MCF 10A (cell line): Measurements from ENCODE around the gene TDRD10. TPM values are rescaled to one million over a fixed set of nuclear protein-coding genes. Genes with fewer than 3 reads are reported as not detected.
"Not testable (repeated sequence)": the region's sequence is repeated elsewhere in the genome, so short reads cannot be mapped to it uniquely, and the experiment has no call there.

Experiments
- BruUV-seq: library from RNA; stranded (reverse); fragments of 400-500 nt; replicated peaks from 2 replicates; lab custom pipeline; 2021; lab: Mats Ljungman, UMichigan
- CTCF ChIA-PET: fragments of 300-600 bp; sonication (Branson Sonifier 250); formaldehyde crosslinking; extraction: SDS; loops from one replicate; lab custom pipeline; 2021; ENCODE audit warnings: antibody characterized with exemption, inconsistent platforms; lab: Yijun Ruan, JAX
- POLR2A ChIA-PET: fragments of 300-600, 350-650 bp; sonication (Branson Sonifier 250); formaldehyde crosslinking; extraction: SDS; loops from one replicate; lab custom pipeline; 2020; ENCODE audit warnings: antibody characterized with exemption, inconsistent platforms; lab: Yijun Ruan, JAX
- DNase-seq: peaks from one replicate; pipeline ENCODE4 v3.0.0-alpha.2; 2018; ENCODE audit not compliant: unreplicated experiment
- H3K27ac Mint-ChIP-seq: one replicate; pipeline ENCODE4 v1.8.0; 2022; ENCODE audit warnings: mild to moderate bottlenecking, low read depth, mixed read lengths; ENCODE audit not compliant: unreplicated experiment
- H3K27me3 Mint-ChIP-seq: one replicate; pipeline ENCODE4 v1.8.0; 2022; ENCODE audit warnings: mixed read lengths; ENCODE audit not compliant: insufficient read depth, unreplicated experiment
- H3K36me3 Mint-ChIP-seq: one replicate; pipeline ENCODE4 v1.8.0; 2022; ENCODE audit warnings: mild to moderate bottlenecking, moderate library complexity, mixed read lengths; ENCODE audit not compliant: insufficient read depth, unreplicated experiment
- H3K4me1 Mint-ChIP-seq: one replicate; pipeline ENCODE4 v1.8.0; 2022; ENCODE audit warnings: mixed read lengths; ENCODE audit not compliant: insufficient read depth, unreplicated experiment
- H3K4me3 Mint-ChIP-seq: one replicate; pipeline ENCODE4 v1.8.0; 2022; ENCODE audit warnings: mild to moderate bottlenecking, moderate library complexity, mixed read lengths; ENCODE audit not compliant: unreplicated experiment
- H3K9me3 Mint-ChIP-seq: one replicate; pipeline ENCODE4 v1.8.0; 2022; ENCODE audit warnings: mixed read lengths; ENCODE audit not compliant: unreplicated experiment
- intact Hi-C: fragments of 100-400 bp; cut with micrococcal nuclease; formaldehyde crosslinking; loops from 2 replicates; pipeline ENCODE4 v1.14.1; 2022
- total RNA-seq: library from RNA; stranded (reverse); gene quantifications from 2 replicates; pipeline ENCODE4 v1.2.3, GENCODE V29; 2022
- TF ChIP-seq, protein P1 (sequence below): fragments of 200-600 bp; IDR thresholded peaks from one replicate; pipeline ENCODE4 v1.8.0; 2022; ENCODE audit warnings: antibody characterized with exemption, mild to moderate bottlenecking; ENCODE audit not compliant: unreplicated experiment

TDRD10 gene
- total RNA-seq, 1 experiment from 2014 or later = not detected

DNA sequence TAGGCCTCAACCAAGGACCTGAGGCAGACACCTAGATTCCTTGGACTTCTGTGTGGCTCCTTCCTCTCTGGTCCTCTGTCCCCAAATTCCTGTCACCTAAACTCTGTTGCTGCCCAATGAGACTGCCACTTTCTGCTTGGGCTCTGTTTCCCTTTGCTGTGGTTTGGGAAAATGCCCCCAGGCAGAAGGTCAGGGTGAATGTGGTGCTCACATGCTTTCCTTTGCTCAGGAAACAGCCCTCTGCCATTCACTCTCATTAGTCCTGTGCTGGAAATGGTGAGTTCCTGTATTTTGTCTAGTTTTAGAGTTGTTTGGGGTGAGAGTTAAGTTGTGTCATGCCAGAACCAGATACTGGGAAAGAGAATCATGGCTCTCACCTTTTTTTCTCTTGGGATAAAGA is 22.9 kb downstream of the TDRD10 start:
- peaks cover 25% of the 10 kb centered on the region for H3K27me3 Mint-ChIP-seq
- H3K36me3 Mint-ChIP-seq = no peaks in the 10 kb centered on the region
- ChIA-PET CTCF (interaction anchor here (0.6 to 1.1 kb wide), 4 partner anchors 45 to 520 kb away, joined by 3 to 4 read pairs (median 3); no protein-coding TSS in a partner anchor), POLR2A (interaction anchor here (0.8 kb wide), 1 partner anchor 9 kb away, joined by 4 read pairs; no protein-coding TSS in a partner anchor)
- H3K27ac Mint-ChIP-seq = no peak overlapping the region
- H3K9me3 Mint-ChIP-seq = no peaks in the 10 kb centered on the region
- TF ChIP-seq, protein P1, sequence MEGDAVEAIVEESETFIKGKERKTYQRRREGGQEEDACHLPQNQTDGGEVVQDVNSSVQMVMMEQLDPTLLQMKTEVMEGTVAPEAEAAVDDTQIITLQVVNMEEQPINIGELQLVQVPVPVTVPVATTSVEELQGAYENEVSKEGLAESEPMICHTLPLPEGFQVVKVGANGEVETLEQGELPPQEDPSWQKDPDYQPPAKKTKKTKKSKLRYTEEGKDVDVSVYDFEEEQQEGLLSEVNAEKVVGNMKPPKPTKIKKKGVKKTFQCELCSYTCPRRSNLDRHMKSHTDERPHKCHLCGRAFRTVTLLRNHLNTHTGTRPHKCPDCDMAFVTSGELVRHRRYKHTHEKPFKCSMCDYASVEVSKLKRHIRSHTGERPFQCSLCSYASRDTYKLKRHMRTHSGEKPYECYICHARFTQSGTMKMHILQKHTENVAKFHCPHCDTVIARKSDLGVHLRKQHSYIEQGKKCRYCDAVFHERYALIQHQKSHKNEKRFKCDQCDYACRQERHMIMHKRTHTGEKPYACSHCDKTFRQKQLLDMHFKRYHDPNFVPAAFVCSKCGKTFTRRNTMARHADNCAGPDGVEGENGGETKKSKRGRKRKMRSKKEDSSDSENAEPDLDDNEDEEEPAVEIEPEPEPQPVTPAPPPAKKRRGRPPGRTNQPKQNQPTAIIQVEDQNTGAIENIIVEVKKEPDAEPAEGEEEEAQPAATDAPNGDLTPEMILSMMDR = no peak
- no TSS peak for BruUV-seq
- intact Hi-C loops = no loop called here
- no peak overlapping the region for H3K4me3 Mint-ChIP-seq
- DNase-seq = no peak
- H3K4me1 Mint-ChIP-seq = peaks cover 8% of the 10 kb centered on the region

DNA sequence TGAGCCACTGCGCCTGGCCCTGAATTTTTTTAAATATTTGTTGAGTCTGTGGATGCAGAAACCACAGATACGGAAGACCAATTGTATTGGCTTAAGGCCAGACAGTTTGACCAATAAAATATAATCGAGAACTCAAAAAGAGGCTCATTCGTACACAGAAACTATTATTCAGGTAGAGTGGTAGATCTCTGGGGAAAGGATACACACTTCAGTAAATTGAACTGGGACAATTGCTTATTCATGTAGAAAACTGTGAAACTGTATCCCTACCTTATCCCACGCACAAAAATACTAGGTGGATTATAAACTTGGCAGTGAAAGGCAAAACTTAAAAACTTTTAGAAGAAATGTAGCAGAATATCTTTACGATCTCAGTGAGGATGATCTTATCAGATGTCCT is 25.2 kb downstream of the TDRD10 start:
- TF ChIP-seq, protein P1 = no peak

DNA sequence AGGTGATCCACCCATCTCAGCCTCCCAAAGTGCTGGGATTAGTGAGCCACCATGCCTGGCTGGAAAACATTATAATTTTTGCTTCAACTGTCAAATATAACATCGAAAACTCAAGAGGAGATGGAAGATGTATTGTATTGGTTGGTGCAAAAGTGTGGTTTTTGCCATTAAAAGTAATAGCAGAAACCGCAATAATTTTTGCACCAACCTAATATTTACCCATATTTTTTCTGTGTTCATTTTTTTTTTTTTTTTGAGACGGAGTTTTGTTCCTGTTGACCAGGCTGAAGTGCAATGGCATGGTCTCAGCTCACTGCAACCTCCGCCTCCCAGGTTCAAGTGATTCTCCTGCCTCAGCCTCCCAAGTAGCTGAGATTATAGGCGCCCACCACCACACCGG is 27.3 kb downstream of the TDRD10 start:
- H3K27ac Mint-ChIP-seq = no peak overlapping the region
- TF ChIP-seq, protein P1 = no peak
- no peak for DNase-seq
- ChIA-PET POLR2A (interaction anchor here (0.7 kb wide), 1 partner anchor 28 kb away, joined by 4 read pairs; no protein-coding TSS in a partner anchor), CTCF (interaction anchor here (1.0 to 2.0 kb wide), 2 partner anchors 10 to 17 kb away, joined by 4 to 6 read pairs; no protein-coding TSS in a partner anchor)
- no peaks in the 10 kb centered on the region for H3K4me1 Mint-ChIP-seq
- H3K27me3 Mint-ChIP-seq = peaks cover 5% of the 10 kb centered on the region
- intact Hi-C loops = no loop called here
- no peaks in the 10 kb centered on the region for H3K36me3 Mint-ChIP-seq
- no peak overlapping the region for H3K4me3 Mint-ChIP-seq
- no peaks in the 10 kb centered on the region for H3K9me3 Mint-ChIP-seq
- no TSS peak for BruUV-seq

More for the DNA sequence above, 25.2 kb downstream of the TDRD10 start:
- H3K36me3 Mint-ChIP-seq = no peaks in the 10 kb centered on the region
- H3K9me3 Mint-ChIP-seq = no peaks in the 10 kb centered on the region
- ChIA-PET POLR2A (no interaction called here), CTCF (no interaction called here)
- no peak overlapping the region for H3K27ac Mint-ChIP-seq
- H3K27me3 Mint-ChIP-seq = peaks cover 19% of the 10 kb centered on the region
- H3K4me1 Mint-ChIP-seq = no peaks in the 10 kb centered on the region
- DNase-seq = no peak
- BruUV-seq = no TSS peak
- no peak overlapping the region for H3K4me3 Mint-ChIP-seq
- intact Hi-C loops = no loop called here

DNA sequence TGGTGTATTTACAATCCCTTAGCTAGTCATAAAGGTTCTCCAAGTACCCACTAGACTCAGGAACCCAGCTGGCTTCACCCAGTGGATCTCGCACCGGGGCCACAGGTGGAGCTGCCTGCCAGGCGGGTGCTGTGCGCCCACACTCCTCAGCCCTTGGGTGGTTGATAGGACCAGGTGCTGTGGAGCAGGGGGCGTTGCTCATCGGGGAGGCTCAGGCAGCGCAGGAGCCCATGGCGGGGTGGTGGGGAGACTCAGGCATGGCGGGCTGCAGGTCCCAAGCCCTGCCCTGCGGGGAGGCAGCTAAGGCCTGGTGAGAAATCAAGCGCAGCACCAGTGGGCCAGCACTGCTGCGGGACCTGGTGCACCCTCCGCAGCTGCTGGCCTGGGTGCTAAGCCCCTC is 29.9 kb downstream of the TDRD10 start:
- BruUV-seq, H3K4me3 Mint-ChIP-seq, H3K27ac Mint-ChIP-seq, H3K36me3 Mint-ChIP-seq, intact Hi-C loops, H3K4me1 Mint-ChIP-seq, DNase-seq, H3K9me3 Mint-ChIP-seq: not testable (repeated sequence)
- ChIA-PET POLR2A (interaction anchor here (0.6 to 0.9 kb wide), 2 partner anchors 15 to 553 kb away, joined by 3 read pairs; no protein-coding TSS in a partner anchor), CTCF (interaction anchor here (0.6 to 0.9 kb wide), 2 partner anchors 10 to 26 kb away, joined by 3 read pairs; no protein-coding TSS in a partner anchor)
- peaks cover 28% of the 10 kb centered on the region for H3K27me3 Mint-ChIP-seq
